Activated gamma-delta T cell (primary cell): Measurements from ENCODE around the gene MBL2.

Experiments used
- DNase-seq: peaks from one replicate; lab custom pipeline; 2025; lab: John Stamatoyannopoulos, UW
- total RNA-seq, 2 donors: gene quantifications; one replicate each; lab custom pipeline; 2026; lab: John Stamatoyannopoulos, UW

MBL2 gene
- total RNA-seq: 0 reads per million in 2 donors

GRCh38 chr10:52772623-52773022 is at the start of gene MBL2:
Gene MBL2, minus strand, starts transcription at chr10:52772784. Its CDS starts 1,149 bp downstream, at chr10:52771635.
- DNase-seq: no peak

- DNase-seq: no peak
Observed at GRCh38 chr10:52820309-52820708, 47.7 kb upstream of the MBL2 start.

- DNase-seq: no peak
Observed at GRCh38 chr10:52818019-52818418, 45.4 kb upstream of the MBL2 start.

GRCh38 chr10:52814506-52814905 is 41.9 kb upstream of the MBL2 start:
- no peak for DNase-seq

GRCh38 chr10:52811776-52812175 is 39.2 kb upstream of the MBL2 start:
- no peak for DNase-seq

GRCh38 chr10:52810761-52811160 is 38.2 kb upstream of the MBL2 start:
- DNase-seq: no peak

GRCh38 chr10:52807803-52808202 is 35.2 kb upstream of the MBL2 start:
- DNase-seq: no peak

GRCh38 chr10:52805414-52806285 is 33.1 kb upstream of the MBL2 start:
- DNase-seq: no peak

- DNase-seq: no peak
Observed at GRCh38 chr10:52801947-52802346, 29.4 kb upstream of the MBL2 start.

- DNase-seq: no peak
Observed at GRCh38 chr10:52786098-52786497, 13.5 kb upstream of the MBL2 start.

GRCh38 chr10:52785418-52785817 is 12.8 kb upstream of the MBL2 start:
- DNase-seq: no peak

- no peak for DNase-seq
Observed at GRCh38 chr10:52783726-52784125, 11.1 kb upstream of the MBL2 start.

GRCh38 chr10:52782554-52782953 is 10.0 kb upstream of the MBL2 start:
- no peak for DNase-seq

GRCh38 chr10:52780391-52781155 is 8.0 kb upstream of the MBL2 start:
- no peak for DNase-seq

- no peak for DNase-seq
Observed at GRCh38 chr10:52779541-52780390, 7.2 kb upstream of the MBL2 start.

- DNase-seq: no peak
Observed at GRCh38 chr10:52778511-52779392, 6.2 kb upstream of the MBL2 start.

GRCh38 chr10:52777414-52777813 is 4.8 kb upstream of the MBL2 start:
- DNase-seq: no peak

- no peak for DNase-seq
Observed at GRCh38 chr10:52776471-52776903, 3.9 kb upstream of the MBL2 start.

GRCh38 chr10:52775132-52775647 is 2.6 kb upstream of the MBL2 start:
- DNase-seq: no peak

GRCh38 chr10:52774600-52775106 is 2.1 kb upstream of the MBL2 start:
- no peak for DNase-seq

GRCh38 chr10:52774182-52774581 is 1.6 kb upstream of the MBL2 start:
- no peak for DNase-seq
